Measurements from ENCODE around the gene PHKB.

- TF ChIP-seq CTCF (IDR thresholded peaks at IDR 0.05) (no peak), POLR2A (IDR thresholded peaks at IDR 0.05) (no peak), EP300 (IDR thresholded peaks at IDR 0.05; ENCODE audit: low read depth) (no peak)
Observed at GRCh38 chr16:47612711-47613110, 151.6 kb downstream of the PHKB start.
